ENCODE results near the gene ADRA2C. TPM values are rescaled to one million over a fixed set of nuclear protein-coding genes. Genes with fewer than 3 reads are reported as not detected.

The ADRA2C gene
- total and polyA plus RNA-seq, 2 experiments from 2014 or later = 3.0 to 16.6 TPM

- peaks cover 18% of the 10 kb centered on the region for H3K27me3 ChIP-seq (ENCODE audit: insufficient read depth)
- no peak overlapping the region for H3K27ac Mint-ChIP-seq
- H3K9me3 Mint-ChIP-seq = peaks cover 6% of the 10 kb centered on the region; the same call in 1 of the 3 replicates
- peaks cover 32% of the 10 kb centered on the region for H3K27me3 Mint-ChIP-seq (ENCODE audit: insufficient read depth, low read depth, poor library complexity)
- no peak overlapping the region for H3K4me2 ChIP-seq
- H3K9me2 ChIP-seq (ENCODE audit: insufficient read depth) = no peaks in the 10 kb centered on the region
- no peak overlapping the region for H3K4me3 Mint-ChIP-seq
- H3K36me3 Mint-ChIP-seq (ENCODE audit: low read depth) = no peaks in the 10 kb centered on the region
- H3F3A ChIP-seq (replicated peaks; ENCODE audit: low read depth) = 0 out of 2 replicates have a peak, but pooled peaks cover 4% of the 10 kb centered on the region
- H3K4me3 ChIP-seq = no peak overlapping the region
- no peak overlapping the region for H2AFZ ChIP-seq
- no peaks in the 10 kb centered on the region for H3K79me2 ChIP-seq (replicated peaks; ENCODE audit: insufficient read depth)
- ATAC-seq (no peak), DNase-seq (ENCODE audit: low spot score) (no peak)
- peaks cover 3% of the 10 kb centered on the region; the same call in 1 of the 2 replicates for H3K4me1 ChIP-seq (ENCODE audit: insufficient read depth)
- no peaks in the 10 kb centered on the region for H4K20me1 ChIP-seq (replicated peaks; ENCODE audit: insufficient read depth)
- H3K4me1 Mint-ChIP-seq = peaks cover 23% of the 10 kb centered on the region
- no peak overlapping the region for H3K27ac ChIP-seq (ENCODE audit: low read depth)
- TF ChIP-seq REST (IDR thresholded peaks at IDR 0.05; ENCODE audit: unreplicated experiment) (no peak), CTCF (conservative IDR thresholded peaks at IDR 0.05; ENCODE audit: low read depth in 2 of 2) (no peak), NANOG (IDR thresholded peaks at IDR 0.05; ENCODE audit: borderline replicate concordance) (no peak), JUNB (IDR thresholded peaks at IDR 0.05; ENCODE audit: unreplicated experiment) (no peak), ZNF114 (CRISPR knock-in tag; IDR thresholded peaks at IDR 0.05) (no peak), EZH2phosphoT487 (IDR thresholded peaks at IDR 0.05; ENCODE audit: unreplicated experiment) (no peak), ZNF331 (CRISPR knock-in tag; IDR thresholded peaks at IDR 0.05; ENCODE audit: low read depth) (no peak), CREB1 (CRISPR knock-in tag; IDR thresholded peaks at IDR 0.05; ENCODE audit: low read depth) (no peak), ZNF462 (CRISPR knock-in tag; IDR thresholded peaks at IDR 0.05) (no peak), ETS1 (IDR thresholded peaks at IDR 0.05) (no peak), POLR2AphosphoS5 (IDR thresholded peaks at IDR 0.05; ENCODE audit: low read depth) (no peak), STAT1 (IDR thresholded peaks at IDR 0.05; ENCODE audit: unreplicated experiment) (no peak), EZH2 (IDR thresholded peaks at IDR 0.05; ENCODE audit: low read depth, unreplicated experiment) (no peak)
- H3K36me3 ChIP-seq (ENCODE audit: insufficient read depth) = no peaks in the 10 kb centered on the region
Measured at GRCh38 chr4:3771164-3771809, 5.1 kb downstream of the ADRA2C start.

All from GM23338 (cell line).